ENCODE measurements around the gene ARRDC4.

ARRDC4 gene

DNA sequence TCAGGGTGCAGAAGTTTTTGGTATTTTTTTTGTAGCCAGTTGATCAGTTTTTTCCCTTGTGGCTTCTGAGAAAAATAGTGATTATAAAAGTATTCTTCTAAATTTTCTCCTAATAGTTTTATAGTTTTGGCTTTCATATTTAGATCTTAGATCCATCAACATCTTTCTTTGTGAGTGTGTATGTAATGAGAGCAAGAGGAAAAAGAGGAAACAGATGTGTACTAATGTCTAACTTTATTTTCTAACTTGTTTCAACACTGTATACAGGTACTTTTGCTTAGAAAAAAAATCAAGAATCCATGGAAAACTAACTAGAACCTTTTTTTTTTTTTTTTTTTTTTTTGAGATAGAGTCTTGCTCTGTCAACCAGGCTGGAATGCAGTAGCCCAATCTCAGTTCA is 53.1 kb downstream of the ARRDC4 start:
- TF ChIP-seq, protein P1, sequence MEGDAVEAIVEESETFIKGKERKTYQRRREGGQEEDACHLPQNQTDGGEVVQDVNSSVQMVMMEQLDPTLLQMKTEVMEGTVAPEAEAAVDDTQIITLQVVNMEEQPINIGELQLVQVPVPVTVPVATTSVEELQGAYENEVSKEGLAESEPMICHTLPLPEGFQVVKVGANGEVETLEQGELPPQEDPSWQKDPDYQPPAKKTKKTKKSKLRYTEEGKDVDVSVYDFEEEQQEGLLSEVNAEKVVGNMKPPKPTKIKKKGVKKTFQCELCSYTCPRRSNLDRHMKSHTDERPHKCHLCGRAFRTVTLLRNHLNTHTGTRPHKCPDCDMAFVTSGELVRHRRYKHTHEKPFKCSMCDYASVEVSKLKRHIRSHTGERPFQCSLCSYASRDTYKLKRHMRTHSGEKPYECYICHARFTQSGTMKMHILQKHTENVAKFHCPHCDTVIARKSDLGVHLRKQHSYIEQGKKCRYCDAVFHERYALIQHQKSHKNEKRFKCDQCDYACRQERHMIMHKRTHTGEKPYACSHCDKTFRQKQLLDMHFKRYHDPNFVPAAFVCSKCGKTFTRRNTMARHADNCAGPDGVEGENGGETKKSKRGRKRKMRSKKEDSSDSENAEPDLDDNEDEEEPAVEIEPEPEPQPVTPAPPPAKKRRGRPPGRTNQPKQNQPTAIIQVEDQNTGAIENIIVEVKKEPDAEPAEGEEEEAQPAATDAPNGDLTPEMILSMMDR (IDR thresholded peaks at IDR 0.05; ENCODE audit: insufficient read depth, low read length, poor library complexity, severe bottlenecking) = no peak
- no peak overlapping the region for H3K4me3 ChIP-seq (replicated peaks; ENCODE audit: low read depth, low read length)
- H3K36me3 ChIP-seq (ENCODE audit: control insufficient read depth, insufficient read depth, low read length) = no peaks in the 10 kb centered on the region
- H3K27me3 ChIP-seq (replicated peaks; ENCODE audit: control insufficient read depth, insufficient read depth, low read length) = no peaks in the 10 kb centered on the region
- no peak for DNase-seq (ENCODE audit: extremely low read depth, insufficient read length)

DNA sequence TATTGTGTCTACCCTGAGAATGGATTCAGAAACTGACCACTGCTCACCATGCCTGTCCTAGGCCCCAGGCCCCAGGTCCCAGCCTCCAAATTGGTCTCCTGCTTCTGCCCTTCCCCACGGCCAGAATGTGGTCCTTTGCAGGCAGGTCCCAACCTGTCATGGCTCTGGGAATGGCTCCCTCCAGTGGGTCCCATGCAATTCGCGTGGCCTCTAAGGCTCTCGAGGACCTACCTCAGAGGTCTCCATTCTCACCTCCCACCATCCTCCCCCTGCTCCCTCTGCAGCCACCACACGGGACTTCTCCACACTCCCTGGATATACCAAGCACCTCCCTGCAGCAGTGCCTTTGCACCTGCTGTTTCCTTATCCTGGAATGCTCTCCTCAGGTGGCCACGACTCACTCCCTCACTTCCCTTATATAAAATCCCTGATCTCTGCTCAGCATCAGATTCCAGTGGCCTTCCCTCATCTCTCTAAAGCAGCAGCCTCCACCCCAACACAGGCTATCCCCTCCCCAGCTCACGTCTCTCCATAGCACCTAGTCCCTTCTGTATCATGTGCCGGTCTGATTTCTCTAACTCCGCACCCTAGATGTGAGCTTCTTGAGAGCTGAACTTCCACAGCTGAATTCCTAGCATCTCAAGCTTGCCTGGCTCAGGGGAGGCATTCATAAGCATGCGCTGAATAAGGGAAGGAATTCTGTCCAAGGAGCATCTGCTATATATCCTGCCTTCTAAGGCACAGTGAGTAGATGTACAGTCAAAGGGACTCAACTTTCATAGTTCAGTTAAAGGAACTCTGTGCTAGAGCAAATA is 56.9 kb downstream of the ARRDC4 start:
- no peak for DNase-seq (ENCODE audit: extremely low read depth, insufficient read length)
- H3K36me3 ChIP-seq (ENCODE audit: control insufficient read depth, insufficient read depth, low read length) = no peaks in the 10 kb centered on the region
- TF ChIP-seq, protein P1 (IDR thresholded peaks at IDR 0.05; ENCODE audit: insufficient read depth, low read length, poor library complexity, severe bottlenecking) = no peak

DNA sequence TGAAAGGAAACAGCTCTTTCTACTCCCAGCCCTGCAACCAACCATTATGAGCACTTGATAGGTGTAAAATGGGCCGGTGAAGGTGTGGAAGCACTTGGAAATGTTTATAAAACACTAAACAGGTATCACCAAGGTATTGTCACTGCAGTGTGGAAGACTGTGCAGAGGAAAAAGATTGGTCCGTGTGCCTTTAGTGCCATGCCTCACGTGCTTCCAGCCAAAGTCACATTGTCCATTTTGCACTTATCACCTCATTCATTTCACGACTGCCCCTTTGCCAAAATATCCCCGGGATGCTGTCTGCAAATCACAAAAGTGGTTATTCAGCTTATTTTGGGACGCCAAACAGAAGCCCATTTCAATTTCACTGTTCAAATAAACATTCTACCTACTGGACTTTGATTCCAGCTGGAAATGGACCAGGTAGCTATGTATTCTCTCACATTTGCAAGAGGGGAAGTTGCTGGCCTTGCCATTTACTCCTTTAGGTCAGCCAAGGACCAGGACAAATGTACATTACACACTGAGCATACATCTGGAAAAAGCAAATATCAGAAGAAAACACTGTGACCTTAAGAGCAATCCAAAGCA is 58.4 kb downstream of the ARRDC4 start:
- H3K4me3 ChIP-seq (replicated peaks; ENCODE audit: low read depth, low read length) = no peak overlapping the region
- DNase-seq (ENCODE audit: extremely low read depth, insufficient read length) = no peak
- TF ChIP-seq, protein P1 (IDR thresholded peaks at IDR 0.05; ENCODE audit: insufficient read depth, low read length, poor library complexity, severe bottlenecking) = no peak
- H3K36me3 ChIP-seq (ENCODE audit: control insufficient read depth, insufficient read depth, low read length) = no peaks in the 10 kb centered on the region
- H3K27me3 ChIP-seq (replicated peaks; ENCODE audit: control insufficient read depth, insufficient read depth, low read length) = no peaks in the 10 kb centered on the region

More for the DNA sequence above, 56.9 kb downstream of the ARRDC4 start:
- H3K4me3 ChIP-seq (replicated peaks; ENCODE audit: low read depth, low read length) = no peak overlapping the region
- H3K27me3 ChIP-seq (replicated peaks; ENCODE audit: control insufficient read depth, insufficient read depth, low read length) = no peaks in the 10 kb centered on the region

All from GM06990 (cell line).